HG03571 (cell line): Measurements from ENCODE around the gene FRMPD2.
"Not testable (repeated sequence)": the region's sequence is repeated elsewhere in the genome, so short reads cannot be mapped to it uniquely, and the experiment has no call there.

ENCODE experiments used
- ATAC-seq: cut with Tn5 transposase; IDR thresholded peaks from one replicate; pipeline ENCODE4 v1.9.1; 2021; ENCODE audit not compliant: unreplicated experiment

The FRMPD2 gene

GRCh38 chr10:48234295-48234694, 40.2 kb downstream of the FRMPD2 start:
- no peak for ATAC-seq

GRCh38 chr10:48233559-48234005, 40.9 kb downstream of the FRMPD2 start:
- no peak for ATAC-seq

GRCh38 chr10:48232717-48233447, 41.6 kb downstream of the FRMPD2 start:
- ATAC-seq: no peak

- peak; percentile 62 for ATAC-seq
Observed at GRCh38 chr10:48231699-48232315, 42.7 kb downstream of the FRMPD2 start.

GRCh38 chr10:48231178-48231577, 43.3 kb downstream of the FRMPD2 start:
- ATAC-seq: no peak

- ATAC-seq: no peak
Observed at GRCh38 chr10:48227213-48227612, 47.3 kb downstream of the FRMPD2 start.

- no peak for ATAC-seq
Observed at GRCh38 chr10:48224979-48225560, 49.4 kb downstream of the FRMPD2 start.

- no peak for ATAC-seq
Observed at GRCh38 chr10:48224296-48224695, 50.2 kb downstream of the FRMPD2 start.

- ATAC-seq: no peak
Observed at GRCh38 chr10:48221814-48222213, 52.7 kb downstream of the FRMPD2 start.

GRCh38 chr10:48221031-48221430, 53.5 kb downstream of the FRMPD2 start:
- not testable (repeated sequence) for ATAC-seq

- no peak for ATAC-seq
Observed at GRCh38 chr10:48219194-48219593, 55.3 kb downstream of the FRMPD2 start.

GRCh38 chr10:48216744-48217143, 57.8 kb downstream of the FRMPD2 start:
- no peak for ATAC-seq

- no peak for ATAC-seq
Observed at GRCh38 chr10:48216204-48216505, 58.3 kb downstream of the FRMPD2 start.

- ATAC-seq: no peak
Observed at GRCh38 chr10:48215486-48216203, 58.9 kb downstream of the FRMPD2 start.

GRCh38 chr10:48214716-48215485, 59.6 kb downstream of the FRMPD2 start:
- no peak for ATAC-seq

- no peak for ATAC-seq
Observed at GRCh38 chr10:48213047-48213446, 61.4 kb downstream of the FRMPD2 start.

GRCh38 chr10:48211777-48212176, 62.7 kb downstream of the FRMPD2 start:
- no peak for ATAC-seq

GRCh38 chr10:48210966-48211365, 63.5 kb downstream of the FRMPD2 start:
- no peak for ATAC-seq

- no peak for ATAC-seq
Observed at GRCh38 chr10:48210391-48210790, 64.1 kb downstream of the FRMPD2 start.

- no peak for ATAC-seq
Observed at GRCh38 chr10:48209241-48209640, 65.3 kb downstream of the FRMPD2 start.

- ATAC-seq: no peak
Observed at GRCh38 chr10:48207853-48208252, 66.6 kb downstream of the FRMPD2 start.
